H9 (cell line): ENCODE measurements around the gene COL18A1. TPM values are rescaled to one million over a fixed set of nuclear protein-coding genes. Genes with fewer than 3 reads are reported as not detected.

Experiments used
- DNase-seq: peaks from one replicate; pipeline ENCODE4 v3.0.0-alpha.2; 2017
- H2AFZ ChIP-seq: one replicate; pipeline ENCODE4 v1.6.1; 2013; ENCODE audit warnings: mild to moderate bottlenecking, low read length, control low read depth, moderate library complexity
- H2AK5ac ChIP-seq: 2 replicates; pipeline ENCODE4 v1.6.1; 2013; ENCODE audit warnings: low read length, control low read depth, mixed read lengths; ENCODE audit not compliant: insufficient read length
- H2BK120ac ChIP-seq: one replicate; pipeline ENCODE4 v1.6.1; 2013; ENCODE audit warnings: low read depth, mild to moderate bottlenecking, low read length, control low read depth, inconsistent platforms; ENCODE audit not compliant: poor library complexity, severe bottlenecking
- H2BK12ac ChIP-seq: 2 replicates; pipeline ENCODE4 v1.6.1; 2013; ENCODE audit warnings: low read length, control low read depth, mixed read lengths, low read depth; ENCODE audit not compliant: insufficient read length
- H2BK15ac ChIP-seq: 2 replicates; pipeline ENCODE4 v1.6.1; 2013; ENCODE audit warnings: low read depth, low read length, control low read depth
- H2BK20ac ChIP-seq: one replicate; pipeline ENCODE4 v1.6.1; 2013; ENCODE audit warnings: low read depth, mild to moderate bottlenecking, low read length, control low read depth, inconsistent platforms; ENCODE audit not compliant: poor library complexity, severe bottlenecking
- H2BK5ac ChIP-seq: 2 replicates; pipeline ENCODE4 v1.6.1; 2013; ENCODE audit warnings: low read length, control low read depth, mixed read lengths; ENCODE audit not compliant: insufficient read length
- H3K14ac ChIP-seq: 2 replicates; pipeline ENCODE4 v1.6.1; 2013; ENCODE audit warnings: low read length, control low read depth; ENCODE audit not compliant: insufficient read depth
- H3K18ac ChIP-seq: 2 replicates; pipeline ENCODE4 v1.6.1; 2013; ENCODE audit warnings: low read depth, mild to moderate bottlenecking, mixed read lengths, low read length, control low read depth; ENCODE audit not compliant: insufficient read length
- H3K23ac ChIP-seq: 2 replicates; pipeline ENCODE4 v1.6.1; 2013; ENCODE audit warnings: low read length, control low read depth, mixed read lengths, low read depth; ENCODE audit not compliant: insufficient read length
- H3K23me2 ChIP-seq: 2 replicates; pipeline ENCODE4 v1.6.1; 2013; ENCODE audit warnings: low read depth, mild to moderate bottlenecking, mixed read lengths, low read length, control low read depth; ENCODE audit not compliant: insufficient read length, poor library complexity, severe bottlenecking
- H3K27ac ChIP-seq: 2 replicates; pipeline ENCODE4 v1.5.1; 2013; ENCODE audit warnings: low read length, control low read depth, mixed read lengths, low read depth; ENCODE audit not compliant: insufficient read length
- H3K27me3 ChIP-seq: 2 replicates; pipeline ENCODE4 v1.6.1; 2013; ENCODE audit warnings: low read length, control low read depth, inconsistent platforms; ENCODE audit not compliant: insufficient read depth
- H3K4ac ChIP-seq: 2 replicates; pipeline ENCODE4 v1.6.1; 2013; ENCODE audit warnings: low read depth, mild to moderate bottlenecking, control low read depth, inconsistent platforms, low read length, moderate library complexity
- H3K4me1 ChIP-seq: 2 replicates; pipeline ENCODE4 v1.6.1; 2013; ENCODE audit warnings: low read length, control low read depth, inconsistent platforms; ENCODE audit not compliant: insufficient read depth
- H3K4me2 ChIP-seq: 2 replicates; pipeline ENCODE4 v1.6.1; 2013; ENCODE audit warnings: low read length, control low read depth, mixed read lengths; ENCODE audit not compliant: insufficient read length, insufficient read depth
- H3K56ac ChIP-seq: 2 replicates; pipeline ENCODE4 v1.6.1; 2013; ENCODE audit warnings: low read depth, mild to moderate bottlenecking, mixed read lengths, low read length, control low read depth; ENCODE audit not compliant: insufficient read length
- H3K79me1 ChIP-seq: 2 replicates; pipeline ENCODE4 v1.6.1; 2013; ENCODE audit warnings: low read depth, mild to moderate bottlenecking, moderate library complexity, low read length, control low read depth, inconsistent platforms; ENCODE audit not compliant: insufficient read depth, poor library complexity, severe bottlenecking
- H3K79me2 ChIP-seq: 2 replicates; pipeline ENCODE4 v1.6.1; 2013; ENCODE audit warnings: low read length, control low read depth, inconsistent platforms; ENCODE audit not compliant: insufficient read depth
- H3K9ac ChIP-seq: 2 replicates; pipeline ENCODE4 v1.6.1; 2013; ENCODE audit warnings: low read length, control low read depth, mixed read lengths; ENCODE audit not compliant: insufficient read length; ENCODE audit errors: extremely low read depth
- H3K9me3 ChIP-seq: one replicate; pipeline ENCODE4 v1.6.1; 2013; ENCODE audit warnings: low read depth, low read length, inconsistent platforms; ENCODE audit not compliant: control insufficient read depth
- H3T11ph ChIP-seq: one replicate; pipeline ENCODE4 v1.6.1; 2013; ENCODE audit warnings: mild to moderate bottlenecking, low read length, control low read depth, inconsistent platforms
- H4K20me1 ChIP-seq: one replicate; pipeline ENCODE4 v1.6.1; 2013; ENCODE audit not compliant: control insufficient read depth, insufficient read length, insufficient read depth
- H4K5ac ChIP-seq: 2 replicates; pipeline ENCODE4 v1.6.1; 2013; ENCODE audit warnings: low read depth, mild to moderate bottlenecking, mixed read lengths, low read length, control low read depth; ENCODE audit not compliant: insufficient read length
- H4K8ac ChIP-seq: replicated peaks from 2 replicates; pipeline ENCODE4 v1.6.1; 2013; ENCODE audit warnings: low read length, control low read depth, mixed read lengths, low read depth; ENCODE audit not compliant: insufficient read length
- H4K91ac ChIP-seq: 2 replicates; pipeline ENCODE4 v1.6.1; 2013; ENCODE audit warnings: low read depth, mild to moderate bottlenecking, moderate library complexity, mixed read lengths, low read length, control low read depth; ENCODE audit not compliant: insufficient read length
- H3K27ac Mint-ChIP-seq, 3 experiments: 2 replicates in 2 of 3; 3 replicates in 1 of 3; pipeline ENCODE4 v1.8.0; 2020 to 2021; ENCODE audit warnings: mixed read lengths in 3 of 3, mild to moderate bottlenecking in 1 of 3, moderate library complexity in 1 of 3
- H3K27me3 Mint-ChIP-seq: 2 replicates; pipeline ENCODE4 v1.8.0; 2021; ENCODE audit warnings: low read depth, mild to moderate bottlenecking, moderate library complexity, mixed read lengths
- H3K36me3 Mint-ChIP-seq, 3 experiments: 2 replicates in 2 of 3; 3 replicates in 1 of 3; pipeline ENCODE4 v1.8.0; 2020 to 2021; ENCODE audit warnings: low read depth in 3 of 3, mixed read lengths in 3 of 3; ENCODE audit not compliant: insufficient read depth in 1 of 3
- H3K4me1 Mint-ChIP-seq, 2 experiments: 2 replicates each; pipeline ENCODE4 v1.8.0; 2020; ENCODE audit warnings: mixed read lengths in 2 of 2
- H3K4me3 Mint-ChIP-seq, 2 experiments: 2 replicates in 1 of 2; 3 replicates in 1 of 2; pipeline ENCODE4 v1.8.0; 2020 to 2021; ENCODE audit warnings: mild to moderate bottlenecking in 2 of 2, mixed read lengths in 2 of 2, moderate library complexity in 1 of 2
- H3K9me3 Mint-ChIP-seq, 2 experiments: 2 replicates in 1 of 2; 3 replicates in 1 of 2; pipeline ENCODE4 v1.8.0; 2020; ENCODE audit warnings: mild to moderate bottlenecking in 2 of 2, mixed read lengths in 2 of 2, moderate library complexity in 1 of 2
- WGBS: extraction: QIAGEN DNeasy Blood & Tissue Kit; methylation state at CpG from one replicate; pipeline ENCODE4 v1.1.7; 2013; ENCODE audit warnings: missing lambda C conversion rate, low lambda C conversion rate, mixed read lengths; ENCODE audit not compliant: insufficient read length; ENCODE audit errors: extremely low coverage; 5-methylcytosine and 5-hydroxymethylcytosine counted together
- total RNA-seq: library from RNA; stranded (reverse); gene quantifications from 2 replicates; pipeline ENCODE4 v1.2.1, GENCODE V29; 2021
- TF ChIP-seq, protein P1 (sequence below): fragments of 200-600 bp; sonication (generic); conservative IDR thresholded peaks from 3 replicates; pipeline ENCODE4 v1.8.0; 2021; ENCODE audit warnings: antibody characterized with exemption, mild to moderate bottlenecking

COL18A1 gene
- total RNA-seq, 1 experiment from 2014 or later = 232 TPM

DNA sequence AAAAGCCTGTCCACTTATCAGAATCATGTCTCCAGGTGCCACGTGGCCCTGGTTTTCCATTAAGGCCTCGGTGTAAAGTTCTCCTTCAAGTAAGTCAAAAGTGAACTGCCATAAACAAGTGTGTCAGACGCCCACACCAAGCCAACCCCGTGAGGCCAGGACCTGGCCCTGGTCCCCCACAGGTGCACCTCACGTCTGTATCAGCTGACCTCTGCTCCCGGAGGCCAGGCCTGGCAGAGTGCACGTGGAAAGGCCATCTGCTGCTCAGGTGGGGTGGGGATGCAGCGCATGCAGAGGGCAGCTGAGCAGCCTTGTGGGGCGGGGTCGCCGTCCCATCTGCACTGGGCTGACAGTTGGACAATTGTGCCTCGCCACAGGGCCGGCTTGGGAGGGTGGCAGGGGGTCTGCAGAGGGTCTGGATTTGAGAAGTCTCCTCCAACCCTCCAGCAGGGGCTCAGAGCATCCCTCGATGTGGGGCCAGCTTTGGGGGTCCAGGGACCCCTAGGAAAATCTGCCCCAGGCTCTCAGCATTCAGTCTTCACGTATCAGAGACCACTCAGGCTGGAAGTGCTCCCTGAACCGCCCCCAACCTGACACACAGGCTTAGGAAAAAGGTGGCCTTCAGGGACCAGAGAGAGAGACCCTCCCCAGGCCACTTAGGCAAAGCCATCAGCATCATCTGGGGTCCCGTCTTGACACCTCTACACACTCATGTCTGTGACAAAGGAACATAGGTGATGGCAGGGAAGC lies 134.3 kb downstream of the COL18A1 start:
- Histone ChIP-seq H3K56ac (no peak overlapping the region), H2BK5ac (no peak overlapping the region), H3K4me2 (no peak overlapping the region), H4K8ac (no peak overlapping the region), H2BK12ac (no peak overlapping the region), H3K14ac (no peak overlapping the region), H2BK15ac (no peak overlapping the region), H3T11ph (no peak overlapping the region), H3K27me3 (no peaks in the 10 kb centered on the region), H2AFZ (no peak overlapping the region), H3K18ac (no peak overlapping the region), H4K5ac (no peak overlapping the region), H2BK20ac (no peak overlapping the region), H3K23me2 (peaks cover 5% of the 10 kb centered on the region), H3K79me1 (no peaks in the 10 kb centered on the region), H2BK120ac (no peak overlapping the region), H3K9me3 (no peaks in the 10 kb centered on the region), H4K20me1 (no peaks in the 10 kb centered on the region), H3K4me1 (no peaks in the 10 kb centered on the region), H3K27ac (no peak overlapping the region), H3K23ac (no peak overlapping the region), H3K9ac (no peak overlapping the region), H2AK5ac (no peak overlapping the region), H4K91ac (no peak overlapping the region), H3K4ac (no peak overlapping the region), H3K79me2 (peaks cover 6% of the 10 kb centered on the region; the same call in 1 of the 2 replicates)
- H3K27ac Mint-ChIP-seq = no peak overlapping the region
- no peaks in the 10 kb centered on the region for H3K27me3 Mint-ChIP-seq
- H3K4me1 Mint-ChIP-seq = peaks cover 7 to 8% of the 10 kb centered on the region in 2 experiments
- no peak overlapping the region; a peak in 2 of 5 replicates for H3K4me3 Mint-ChIP-seq
- WGBS = no CpG with 5 or more reads among the region's 17 CpGs
- TF ChIP-seq, protein P1, sequence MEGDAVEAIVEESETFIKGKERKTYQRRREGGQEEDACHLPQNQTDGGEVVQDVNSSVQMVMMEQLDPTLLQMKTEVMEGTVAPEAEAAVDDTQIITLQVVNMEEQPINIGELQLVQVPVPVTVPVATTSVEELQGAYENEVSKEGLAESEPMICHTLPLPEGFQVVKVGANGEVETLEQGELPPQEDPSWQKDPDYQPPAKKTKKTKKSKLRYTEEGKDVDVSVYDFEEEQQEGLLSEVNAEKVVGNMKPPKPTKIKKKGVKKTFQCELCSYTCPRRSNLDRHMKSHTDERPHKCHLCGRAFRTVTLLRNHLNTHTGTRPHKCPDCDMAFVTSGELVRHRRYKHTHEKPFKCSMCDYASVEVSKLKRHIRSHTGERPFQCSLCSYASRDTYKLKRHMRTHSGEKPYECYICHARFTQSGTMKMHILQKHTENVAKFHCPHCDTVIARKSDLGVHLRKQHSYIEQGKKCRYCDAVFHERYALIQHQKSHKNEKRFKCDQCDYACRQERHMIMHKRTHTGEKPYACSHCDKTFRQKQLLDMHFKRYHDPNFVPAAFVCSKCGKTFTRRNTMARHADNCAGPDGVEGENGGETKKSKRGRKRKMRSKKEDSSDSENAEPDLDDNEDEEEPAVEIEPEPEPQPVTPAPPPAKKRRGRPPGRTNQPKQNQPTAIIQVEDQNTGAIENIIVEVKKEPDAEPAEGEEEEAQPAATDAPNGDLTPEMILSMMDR = no peak
- DNase-seq = peak; percentile 25
- peaks cover 0 to 8% (median 6%) of the 10 kb centered on the region in 3 experiments; a peak in 6 of 7 replicates for H3K36me3 Mint-ChIP-seq
- no peaks in the 10 kb centered on the region for H3K9me3 Mint-ChIP-seq
